HuH-7.5 (cell line): Measurements from ENCODE around the gene SP3.
A peak's percentile ranks its signal among the peaks of the same experiment; 100 is the strongest.

Source experiments
- DNase-seq: peaks from one replicate; pipeline ENCODE4 v3.0.0; 2011; ENCODE audit warnings: low spot score

SP3 gene

DNA sequence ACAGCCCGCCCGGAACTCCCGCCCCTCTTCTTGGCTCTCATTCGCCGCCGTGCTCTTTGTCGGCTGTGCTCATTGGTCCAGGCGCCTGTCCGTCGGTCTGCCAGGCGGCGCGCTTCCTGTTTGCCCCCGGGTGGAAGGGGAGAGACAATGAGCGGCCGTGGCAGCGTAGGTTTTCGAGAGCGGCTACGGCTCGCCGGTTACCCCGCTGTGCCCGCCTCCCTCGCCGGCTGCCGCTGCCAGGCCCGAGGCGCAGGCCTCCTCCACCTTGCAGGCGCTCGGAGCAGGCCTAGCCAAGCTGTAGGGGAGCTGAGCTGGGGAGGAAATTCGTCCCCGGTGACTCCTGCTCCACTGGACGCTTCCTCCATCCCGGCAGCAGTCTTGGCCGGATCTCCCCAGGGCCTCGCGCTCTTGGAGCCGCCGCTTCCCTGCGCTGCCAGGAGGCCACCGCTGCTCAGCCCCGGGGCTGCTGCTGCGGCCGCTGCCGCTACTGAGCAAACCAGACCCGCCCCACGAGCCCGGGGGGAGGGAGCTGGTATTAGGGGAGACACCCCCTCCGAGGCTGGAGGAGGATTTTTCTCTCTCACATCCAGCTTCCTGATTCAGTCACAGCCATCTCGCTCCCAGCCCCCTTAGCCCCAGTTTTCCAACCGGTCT, at the start of gene SP3:
Gene SP3, minus strand, starts transcription at position 2 of the 654 bp plus-strand sequence. CDS start 202 bp downstream, outside the sequence.
- DNase-seq, result peak; percentile 95

DNA sequence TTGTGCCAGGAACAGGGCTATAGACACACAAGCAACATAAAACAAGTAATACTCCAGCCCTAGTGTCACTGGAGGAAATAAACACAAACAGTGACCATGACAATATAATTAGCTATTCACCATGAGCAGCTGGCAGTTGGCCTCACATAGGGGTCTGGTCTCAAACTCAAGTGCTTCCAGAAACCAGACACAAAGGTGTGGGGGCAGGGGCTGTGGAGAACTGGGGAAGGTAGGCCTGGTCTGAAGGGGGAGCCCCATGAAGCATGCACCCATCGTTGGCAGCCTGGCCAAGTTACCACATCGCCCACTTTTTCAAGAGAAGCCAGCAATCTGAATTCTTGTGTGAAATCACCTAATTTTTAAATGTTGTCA, 49.5 kb upstream of the SP3 start:
- no peak for DNase-seq

DNA sequence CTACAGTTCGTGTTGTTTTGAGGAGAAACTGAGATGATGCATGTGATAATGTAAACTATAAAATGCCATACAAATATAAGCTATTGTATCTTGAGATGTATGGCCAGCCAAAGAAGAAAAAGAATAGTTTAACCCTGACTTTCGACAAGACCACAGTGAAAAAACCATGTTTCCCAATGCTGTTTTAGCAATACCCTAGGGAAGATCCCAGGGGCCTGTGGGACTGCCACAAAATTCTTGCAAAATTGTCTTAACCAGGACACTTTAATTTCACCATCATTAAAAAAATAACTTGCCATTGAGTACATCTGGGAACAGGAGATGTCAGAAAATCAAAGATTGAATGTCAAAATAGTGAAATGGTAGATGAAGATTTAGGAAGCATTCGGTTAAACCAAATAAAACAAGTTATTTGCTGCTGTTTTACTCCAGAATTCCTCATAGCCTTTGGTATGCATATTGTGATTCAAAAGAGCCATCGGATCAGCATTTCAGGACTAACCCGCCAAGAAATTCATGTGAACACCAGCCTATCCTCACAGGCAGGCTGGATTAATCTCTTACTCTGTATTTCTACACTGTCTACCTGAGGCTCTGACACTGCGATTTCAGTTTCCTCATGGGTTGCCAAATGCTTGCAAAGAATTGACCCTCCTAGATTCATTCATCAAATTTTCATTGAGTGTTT, 49.0 kb upstream of the SP3 start:
- no peak for DNase-seq

DNA sequence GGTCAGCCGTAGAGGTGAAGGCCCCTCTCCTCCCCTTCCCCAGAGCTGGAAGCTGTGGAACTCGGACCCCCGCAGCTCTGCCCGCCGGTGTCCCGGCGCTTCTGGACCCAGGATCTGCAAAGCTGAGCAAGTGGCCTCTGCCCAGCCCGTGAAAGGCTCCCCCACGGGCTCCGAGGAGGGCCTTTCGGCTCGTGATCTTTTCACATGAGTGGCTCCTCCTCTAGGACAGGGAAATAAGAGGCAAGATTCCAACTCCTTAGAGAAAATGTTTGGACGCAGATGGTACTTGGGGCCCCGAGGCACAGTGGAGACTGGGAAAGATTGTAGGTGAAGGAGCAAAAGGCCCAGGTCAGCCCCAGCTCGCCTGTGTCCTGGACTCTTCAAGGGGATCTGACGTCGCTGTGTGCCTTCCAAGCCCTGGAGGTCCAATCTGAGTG, 48.2 kb upstream of the SP3 start:
- no peak for DNase-seq

DNA sequence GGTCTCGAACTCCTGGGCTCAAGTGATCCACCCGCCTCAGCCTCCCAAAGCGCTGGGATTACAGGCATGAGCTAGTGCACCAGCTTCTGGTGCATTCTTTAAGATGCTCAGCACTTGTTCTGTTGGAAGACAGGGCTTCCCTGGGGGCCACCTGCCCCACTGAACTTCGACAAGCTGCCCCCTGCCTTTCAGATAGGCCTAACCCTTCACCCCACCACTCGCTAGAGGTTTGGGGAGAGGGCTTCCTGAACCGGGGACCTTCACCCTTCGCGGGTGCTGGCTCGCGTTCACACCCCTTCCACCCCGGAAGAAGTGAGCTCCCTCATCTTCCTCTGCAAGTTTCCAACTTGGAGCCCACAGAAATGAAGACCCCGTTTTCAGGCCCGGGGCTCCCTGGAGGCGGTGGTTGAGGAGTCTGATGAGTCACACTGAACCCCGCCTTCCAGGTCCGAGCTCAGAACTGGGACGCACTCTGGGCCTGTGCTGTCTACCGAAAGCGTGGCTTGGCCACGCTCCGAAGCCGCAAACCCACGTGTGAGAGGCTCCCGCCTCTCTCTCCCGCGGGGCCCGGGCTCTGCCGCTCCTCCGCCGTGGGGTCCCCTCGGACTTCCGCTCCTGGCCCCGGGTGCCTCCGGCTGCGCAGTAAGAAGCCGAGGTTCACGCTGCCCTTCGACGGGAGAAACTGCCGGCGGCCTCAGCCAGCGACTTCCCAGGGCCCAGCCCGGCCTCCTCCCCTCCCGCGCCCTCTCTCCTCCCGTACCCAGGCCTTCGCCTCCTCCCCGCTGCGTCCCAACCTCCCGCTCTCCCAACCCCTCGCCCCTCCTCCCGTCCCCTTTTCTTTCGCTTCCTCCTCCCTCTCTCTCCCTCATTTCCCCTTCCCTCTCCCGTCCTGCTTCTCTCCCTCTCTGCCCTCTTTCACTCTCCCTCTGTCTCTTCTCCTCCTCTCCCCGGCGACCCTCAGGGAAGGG, 47.5 kb upstream of the SP3 start:
- DNase-seq, result no peak

DNA sequence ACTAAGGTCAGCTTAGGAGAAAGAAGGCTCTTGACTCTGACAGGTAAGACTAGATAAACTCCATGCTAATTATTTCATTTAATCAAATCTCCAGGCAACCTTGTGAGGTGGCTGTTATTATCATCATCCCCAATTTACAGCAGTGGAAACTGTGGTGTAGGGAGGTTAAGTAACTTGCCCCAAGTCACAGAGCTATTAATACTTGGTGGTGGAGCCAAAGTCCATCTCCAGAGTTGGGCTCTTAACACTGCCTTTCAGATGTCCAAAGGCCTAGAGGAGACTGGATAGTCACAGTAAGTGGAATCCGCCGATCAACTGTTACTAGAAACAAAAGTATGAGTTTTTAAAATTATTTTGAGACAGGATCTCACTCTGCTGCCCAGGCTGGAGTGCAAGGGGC, 46.6 kb upstream of the SP3 start:
- peak; percentile 66 for DNase-seq

DNA sequence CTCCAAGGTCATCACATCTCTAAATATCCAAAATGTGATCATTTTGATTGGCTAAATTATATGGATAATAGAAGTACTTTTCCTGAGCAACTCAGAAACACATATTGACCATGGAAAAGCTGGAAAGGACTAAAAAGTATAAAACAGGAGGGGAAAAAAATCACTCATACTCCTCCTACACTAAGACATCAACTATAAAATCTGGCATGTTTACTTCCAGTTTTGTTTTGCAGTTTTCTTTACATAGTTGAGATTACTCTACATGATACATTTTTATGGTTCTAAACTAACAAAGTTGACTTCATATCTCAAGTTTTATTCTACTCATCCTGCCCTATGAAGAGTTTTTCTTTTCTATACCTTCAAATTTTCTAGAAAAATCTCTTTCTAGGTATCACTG, 46.0 kb upstream of the SP3 start:
- no peak for DNase-seq

DNA sequence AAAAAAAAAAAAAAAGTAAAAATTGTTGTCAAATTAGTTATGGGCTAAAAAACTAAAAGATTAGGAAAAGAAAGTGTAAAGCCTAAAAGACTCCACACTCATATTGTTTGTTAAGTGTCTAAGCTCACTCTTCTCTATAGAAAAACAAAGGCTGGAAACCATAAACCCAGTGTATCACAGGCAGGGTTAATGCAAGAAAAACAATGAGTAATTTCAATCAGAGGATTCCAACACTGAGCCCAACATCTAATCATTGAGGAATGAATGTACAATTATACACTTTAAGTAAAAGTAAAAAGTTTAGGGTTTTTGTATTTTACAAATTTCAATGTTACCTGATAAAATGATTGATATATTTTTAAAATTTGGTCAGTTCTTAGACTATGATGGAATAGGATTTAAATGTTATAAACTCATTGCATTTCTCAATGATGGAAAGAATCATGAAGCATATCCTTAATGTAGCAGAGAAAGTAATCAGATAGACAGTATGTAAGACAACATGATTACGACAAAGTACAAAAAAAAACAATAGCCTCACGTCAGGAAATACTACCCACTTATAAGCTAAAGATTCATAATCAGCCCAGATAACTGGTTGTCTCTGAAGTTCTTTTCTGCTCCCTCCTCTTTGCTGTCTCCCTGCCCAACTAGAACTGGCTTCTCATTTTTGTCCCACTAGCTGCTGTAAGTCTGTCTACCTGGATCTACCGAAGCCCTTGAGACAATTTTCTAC, 44.5 kb upstream of the SP3 start:
- no peak for DNase-seq

DNA sequence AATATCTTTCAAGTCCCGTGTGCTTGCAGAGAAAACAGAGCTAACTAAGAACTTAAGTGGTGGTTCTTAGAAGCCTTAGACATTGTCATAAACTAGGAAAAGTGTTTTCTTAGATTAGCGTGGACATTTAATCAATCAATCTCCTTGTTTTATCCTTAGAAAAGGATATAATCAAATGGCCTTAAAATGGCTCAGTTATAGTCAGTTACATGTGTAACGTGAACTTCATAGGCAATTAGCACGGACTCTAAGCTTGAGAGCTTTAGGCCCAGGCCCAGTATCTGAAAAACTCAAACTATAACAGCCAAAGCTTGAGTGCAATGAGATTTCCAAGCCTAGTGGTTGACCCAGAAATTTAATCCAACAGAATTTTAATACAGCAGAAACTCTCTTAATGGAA, 43.5 kb upstream of the SP3 start:
- DNase-seq, result no peak

DNA sequence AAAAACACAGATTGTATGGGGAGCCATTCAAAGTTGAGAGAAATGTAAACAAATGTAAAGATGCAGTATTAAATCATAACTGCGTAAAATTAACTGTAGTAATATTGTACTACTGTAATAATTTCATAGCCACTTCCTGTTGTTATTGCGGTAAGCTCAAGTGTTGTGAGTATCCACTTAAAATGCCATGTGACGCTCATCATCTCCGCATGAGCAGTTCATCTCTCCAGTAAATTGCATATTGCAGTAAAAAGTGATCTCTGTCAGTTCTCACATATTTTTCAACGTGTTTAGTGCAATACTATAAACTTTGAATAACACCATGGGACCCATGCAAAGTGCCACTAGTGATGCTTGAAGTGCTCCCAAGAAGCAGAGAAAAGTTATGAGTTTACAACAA, 41.8 kb upstream of the SP3 start:
- DNase-seq, result no peak

DNA sequence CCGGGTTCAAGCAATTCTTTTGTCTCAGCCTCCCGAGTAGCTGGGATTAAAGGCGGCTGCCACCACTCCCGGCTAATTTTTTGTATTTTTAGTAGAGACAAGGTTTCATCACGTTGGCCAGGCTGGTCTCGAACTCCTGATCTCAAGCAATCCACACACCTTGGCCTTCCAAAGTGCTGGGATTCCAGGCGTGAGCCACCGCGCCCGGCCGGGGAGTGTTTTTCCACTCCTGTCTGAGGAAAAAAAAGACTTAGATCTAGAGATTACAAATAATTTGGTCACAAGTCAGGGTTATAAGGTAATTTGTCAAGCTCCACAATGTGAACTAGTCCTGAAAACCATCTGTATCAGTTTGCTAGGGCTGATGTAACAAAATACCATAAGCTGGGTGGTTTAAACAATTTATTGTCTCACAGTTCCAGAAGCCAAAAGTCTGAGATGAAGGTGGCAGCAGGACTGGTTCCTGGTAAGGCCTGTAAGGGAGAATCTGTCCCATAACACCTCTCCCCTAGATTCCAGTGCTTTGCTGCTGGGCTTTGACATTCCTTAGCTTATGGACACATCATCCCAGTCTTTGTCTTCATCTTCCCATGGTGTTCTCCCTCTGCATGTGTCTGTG, 40.7 kb upstream of the SP3 start:
- DNase-seq, result no peak

DNA sequence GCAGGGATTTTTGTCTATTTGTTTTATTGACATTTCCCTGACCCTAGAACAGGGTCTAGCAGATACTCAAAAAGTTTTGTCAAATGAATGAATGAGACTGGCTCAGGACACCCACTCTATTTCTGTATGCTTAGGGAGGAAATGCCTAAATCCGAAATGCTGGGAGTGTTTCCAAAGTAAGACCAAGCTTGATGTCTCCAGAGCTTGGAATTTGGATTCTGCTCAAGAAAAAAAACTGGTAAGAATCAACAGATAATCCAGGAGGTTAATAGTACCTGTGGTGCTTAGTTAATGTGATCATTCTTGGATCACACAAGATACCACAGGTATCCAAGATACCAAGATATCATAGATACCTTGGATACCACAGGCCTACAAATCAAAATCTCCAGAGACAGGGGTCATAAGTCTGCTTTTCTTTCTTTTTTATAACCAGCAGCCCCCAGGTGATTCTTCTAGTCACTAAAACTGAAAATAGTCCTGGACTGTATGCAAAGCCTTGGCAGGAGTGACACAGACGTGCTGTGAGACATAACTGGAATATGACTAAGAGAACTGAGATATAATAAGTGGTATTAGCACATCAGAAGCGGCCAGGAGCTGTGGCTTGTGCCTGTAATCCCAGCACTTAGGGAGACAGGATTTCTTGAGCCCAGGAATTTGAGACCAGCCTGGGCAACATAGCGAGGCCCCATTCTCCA, 39.9 kb upstream of the SP3 start:
- no peak for DNase-seq

DNA sequence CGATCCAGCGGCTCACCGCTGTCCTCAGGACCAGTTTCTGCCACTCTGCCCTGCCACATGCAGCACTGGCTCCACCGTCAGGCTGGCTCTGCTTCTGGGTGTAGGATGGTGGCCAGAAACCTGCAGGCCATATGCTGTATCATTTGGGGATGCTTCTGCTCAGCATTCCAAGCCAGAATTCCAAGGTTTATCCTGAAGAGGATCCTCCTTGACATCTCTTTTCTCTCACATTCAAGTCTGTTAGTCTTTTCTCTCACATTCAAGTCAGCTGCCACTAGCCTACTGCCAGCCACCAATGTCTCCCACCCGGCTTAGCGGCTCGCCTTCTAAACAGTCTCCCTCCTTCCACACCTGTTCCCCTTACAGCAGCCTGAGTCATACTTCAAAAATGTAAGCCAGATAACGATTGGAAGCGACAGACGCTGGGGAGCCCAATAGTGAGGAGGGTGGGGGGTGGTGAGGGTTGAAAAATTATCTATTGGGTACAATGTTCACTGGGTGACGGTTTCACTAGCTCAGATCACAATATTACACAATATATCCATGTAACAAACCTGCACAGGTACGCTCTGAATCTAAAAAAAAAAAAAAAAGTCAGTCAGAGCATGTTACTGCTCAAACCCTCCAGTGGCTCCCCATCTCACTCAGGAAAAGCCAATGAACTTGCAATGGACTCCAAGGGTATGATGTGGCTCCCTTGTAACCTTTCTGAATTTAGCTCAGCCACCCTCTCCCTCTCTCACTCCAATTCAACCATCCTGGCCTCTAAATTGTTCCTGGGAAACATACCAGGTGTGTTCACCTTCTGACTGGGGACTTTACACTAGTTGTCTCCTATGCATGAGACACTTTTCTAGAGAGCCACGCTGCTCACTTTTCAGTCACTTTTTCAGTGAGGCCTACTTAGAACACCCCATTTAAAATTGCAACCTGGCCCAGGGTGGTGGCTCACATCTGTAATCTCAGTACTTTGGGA, 38.8 kb upstream of the SP3 start:
- DNase-seq, result no peak

DNA sequence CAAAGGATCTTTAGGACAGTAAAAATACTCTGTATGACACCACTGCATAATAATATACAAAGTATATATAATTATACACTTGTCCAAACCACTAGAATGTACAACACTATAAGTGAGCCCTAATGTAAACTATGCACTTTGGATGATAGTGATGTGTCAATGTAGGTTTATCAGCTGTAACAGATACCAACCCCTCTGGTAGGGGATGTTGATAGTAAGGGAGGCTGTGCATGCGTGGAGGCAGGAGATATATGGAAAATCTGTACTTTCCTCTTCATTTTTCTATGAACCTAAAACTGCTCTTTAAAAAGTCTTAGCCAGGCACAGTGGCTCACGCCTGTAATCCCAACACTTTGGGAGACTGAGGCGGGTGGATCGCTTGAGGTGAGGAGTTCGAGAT, 37.5 kb upstream of the SP3 start:
- DNase-seq, result no peak

DNA sequence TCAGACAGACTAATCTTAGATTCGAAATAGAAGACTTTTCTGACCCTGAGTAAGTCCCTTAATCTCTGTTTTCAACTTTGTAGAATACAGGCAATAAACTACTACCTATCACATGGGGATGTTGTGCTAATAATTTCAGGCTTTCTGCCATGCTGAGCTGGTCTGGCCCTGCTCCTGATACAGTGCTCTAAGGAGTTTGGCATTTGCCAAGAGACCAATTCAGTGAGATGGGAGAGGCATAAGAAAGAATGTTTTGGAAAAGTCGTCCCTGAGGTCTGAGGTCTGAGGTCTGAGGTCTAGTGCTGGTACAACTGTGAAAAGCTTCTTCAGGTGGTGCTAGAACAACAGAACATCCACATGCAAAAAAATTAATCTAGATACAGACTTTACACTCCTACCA, 35.9 kb upstream of the SP3 start:
- DNase-seq, result no peak

DNA sequence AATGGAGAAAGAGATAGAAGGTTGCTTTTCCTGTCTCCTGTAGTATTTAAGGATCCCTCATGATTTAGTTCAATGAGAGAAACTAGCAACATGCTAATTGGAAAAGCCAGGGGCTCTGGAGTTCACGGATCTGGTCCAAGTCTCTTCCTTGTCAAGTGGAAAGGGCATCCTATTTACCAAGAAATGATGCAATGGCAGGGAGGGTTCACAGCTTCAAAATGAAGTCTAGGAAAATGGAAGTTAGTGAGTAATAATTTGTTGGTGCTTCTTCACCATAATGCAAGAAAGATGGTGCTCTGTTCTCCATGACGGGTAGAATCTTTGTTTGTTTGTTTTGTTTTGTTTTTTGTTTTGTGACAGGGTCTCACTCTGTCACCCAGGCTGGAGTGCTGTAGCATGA, 34.6 kb upstream of the SP3 start:
- no peak for DNase-seq

DNA sequence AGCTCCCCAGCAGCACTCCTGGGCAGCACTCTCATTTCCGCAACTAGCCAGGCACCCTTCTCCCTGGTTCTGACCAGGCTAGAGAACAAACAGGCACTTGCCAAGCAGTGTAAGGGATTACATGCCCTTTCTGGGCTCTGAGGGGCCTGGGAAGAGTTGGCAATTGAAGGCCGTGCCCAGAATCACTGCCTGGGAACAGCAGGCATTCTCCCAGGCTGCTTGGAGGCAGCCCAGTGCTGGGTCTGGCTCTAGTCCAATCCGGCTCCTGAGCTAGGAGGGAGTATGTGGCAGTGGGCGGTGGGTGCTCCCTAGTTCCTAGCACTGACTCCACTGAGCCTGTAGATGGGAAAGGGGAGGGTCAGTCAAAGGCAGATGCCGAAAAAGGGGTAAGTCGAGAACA, 34.1 kb upstream of the SP3 start:
- DNase-seq, result no peak

DNA sequence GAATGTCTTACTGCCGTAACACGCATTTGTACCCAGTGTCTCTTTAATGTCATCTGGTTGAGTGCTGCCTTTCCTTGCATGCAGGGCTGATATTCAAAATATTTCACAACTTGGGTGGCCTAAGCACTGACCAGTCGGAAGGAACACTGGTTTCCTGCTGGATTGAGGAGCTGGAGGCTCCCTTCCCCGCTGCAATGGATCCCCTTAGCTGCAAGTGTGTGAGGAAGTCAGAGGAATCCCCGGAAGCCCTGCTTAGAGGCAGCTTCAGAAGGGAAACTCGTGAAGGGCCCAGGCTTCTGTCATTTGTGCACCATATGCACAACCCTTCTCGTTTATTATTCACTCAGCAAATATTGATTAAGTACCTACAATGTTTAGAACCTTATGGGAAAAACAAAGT, 33.2 kb upstream of the SP3 start:
- no peak for DNase-seq

DNA sequence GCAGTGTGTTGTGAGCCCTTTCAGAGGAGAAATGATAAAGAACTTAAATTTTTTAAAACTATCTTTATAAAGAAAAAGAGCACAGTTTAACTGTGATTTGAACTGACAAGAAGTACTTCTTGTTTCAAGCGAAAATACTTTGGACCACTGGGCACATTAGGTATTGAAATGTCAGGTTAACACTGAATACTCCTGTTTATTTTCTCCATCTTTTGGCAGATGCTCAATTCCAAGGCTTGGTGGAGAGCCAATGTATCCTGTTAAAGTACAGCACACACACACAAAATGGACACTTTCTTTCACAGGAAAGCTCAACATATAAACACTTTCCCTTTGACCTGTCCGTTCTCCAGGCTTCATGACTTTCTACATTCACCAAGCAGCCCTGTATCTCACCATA, 32.6 kb upstream of the SP3 start:
- DNase-seq, result no peak

DNA sequence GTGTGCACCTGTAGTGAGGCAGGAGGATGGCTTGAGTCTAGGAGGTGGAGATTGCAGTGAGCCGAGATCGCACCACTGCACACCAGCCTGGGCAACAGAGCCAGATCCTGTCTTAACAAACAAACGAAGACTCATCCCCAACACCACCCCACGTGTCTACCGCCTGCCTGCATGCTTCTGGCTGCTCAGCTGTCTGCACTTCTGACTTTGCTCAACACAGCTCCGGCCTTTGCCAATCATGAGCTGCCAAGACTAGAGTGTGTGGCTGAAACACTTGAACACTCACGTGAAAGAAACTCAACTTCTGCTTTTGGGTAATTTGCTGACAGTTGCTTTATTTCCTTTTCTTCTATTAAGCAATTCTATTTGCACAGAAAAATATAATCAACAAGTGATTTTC, 32.1 kb upstream of the SP3 start:
- DNase-seq, result no peak
